HL-60 (cell line): ENCODE data around the gene GLI3.

Experiments
- DNase-seq, 2 experiments: peaks; one replicate each; pipeline ENCODE4 v3.0.0-alpha.2; 2010 to 2020; ENCODE audit warnings: low read depth in 1 of 2, low spot score in 1 of 2
- H3K27ac ChIP-seq: fragments of 250-450 bp; sonication (Bioruptor Pico); replicated peaks from 2 replicates; pipeline ENCODE4 v1.5.1; 2020; ENCODE audit warnings: mild to moderate bottlenecking, moderate library complexity
- H3K27me3 ChIP-seq: fragments of 250-450 bp; sonication (Bioruptor Pico); 2 replicates; pipeline ENCODE4 v1.5.1; 2021; ENCODE audit warnings: mild to moderate bottlenecking, moderate library complexity; ENCODE audit not compliant: insufficient read depth, poor library complexity, severe bottlenecking
- H3K4me3 ChIP-seq: replicated peaks from 2 replicates; pipeline ENCODE4 v1.5.1; 2011; ENCODE audit warnings: mild to moderate bottlenecking, control low read depth, low read length; ENCODE audit not compliant: insufficient read depth
- GABPA ChIP-seq: IDR thresholded peaks from 2 replicates; pipeline ENCODE4 v1.6.1; 2012; ENCODE audit warnings: low read depth
- POLR2AphosphoS5 ChIP-seq: IDR thresholded peaks from 2 replicates; pipeline ENCODE4 v1.6.1; 2012; ENCODE audit warnings: low read depth
- REST ChIP-seq: IDR thresholded peaks from 2 replicates; pipeline ENCODE4 v1.6.1; 2012; ENCODE audit warnings: low read depth; ENCODE audit not compliant: insufficient replicate concordance
- SPI1 ChIP-seq: IDR thresholded peaks from 2 replicates; pipeline ENCODE4 v1.6.1; 2012; ENCODE audit warnings: low read depth, mild to moderate bottlenecking, borderline replicate concordance
- TF ChIP-seq, protein P1 (sequence below): IDR thresholded peaks from one replicate; pipeline ENCODE4 v1.5.1; 2011; ENCODE audit warnings: low read length, control low read depth, inconsistent platforms; ENCODE audit not compliant: insufficient read depth

GLI3 gene

DNA sequence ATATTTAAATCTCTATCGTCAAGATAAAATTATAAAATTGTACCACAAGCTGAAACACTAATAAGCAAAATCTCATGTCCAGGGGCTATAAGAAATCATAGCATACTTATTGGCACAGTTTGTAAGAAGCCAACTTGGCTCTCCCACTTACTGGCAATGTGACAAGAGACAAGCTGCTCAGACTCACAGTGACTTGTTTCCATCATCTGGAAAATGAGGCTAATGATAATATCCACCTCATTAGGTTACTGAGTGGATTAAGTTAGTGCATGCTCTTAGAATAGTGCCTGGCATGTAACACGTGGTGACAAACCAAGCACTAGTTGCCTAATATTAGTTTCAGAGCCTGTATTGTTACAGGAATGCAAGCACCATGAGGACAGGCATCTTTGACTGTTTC is 234.4 kb downstream of the GLI3 start:
- no peak for DNase-seq
- Histone ChIP-seq H3K4me3 (no peak overlapping the region), H3K27ac (no peak overlapping the region), H3K27me3 (peaks cover 9% of the 10 kb centered on the region)
- no peak for TF ChIP-seq SPI1
- TF ChIP-seq REST, result no peak
- TF ChIP-seq GABPA, result no peak
- TF ChIP-seq, protein P1, sequence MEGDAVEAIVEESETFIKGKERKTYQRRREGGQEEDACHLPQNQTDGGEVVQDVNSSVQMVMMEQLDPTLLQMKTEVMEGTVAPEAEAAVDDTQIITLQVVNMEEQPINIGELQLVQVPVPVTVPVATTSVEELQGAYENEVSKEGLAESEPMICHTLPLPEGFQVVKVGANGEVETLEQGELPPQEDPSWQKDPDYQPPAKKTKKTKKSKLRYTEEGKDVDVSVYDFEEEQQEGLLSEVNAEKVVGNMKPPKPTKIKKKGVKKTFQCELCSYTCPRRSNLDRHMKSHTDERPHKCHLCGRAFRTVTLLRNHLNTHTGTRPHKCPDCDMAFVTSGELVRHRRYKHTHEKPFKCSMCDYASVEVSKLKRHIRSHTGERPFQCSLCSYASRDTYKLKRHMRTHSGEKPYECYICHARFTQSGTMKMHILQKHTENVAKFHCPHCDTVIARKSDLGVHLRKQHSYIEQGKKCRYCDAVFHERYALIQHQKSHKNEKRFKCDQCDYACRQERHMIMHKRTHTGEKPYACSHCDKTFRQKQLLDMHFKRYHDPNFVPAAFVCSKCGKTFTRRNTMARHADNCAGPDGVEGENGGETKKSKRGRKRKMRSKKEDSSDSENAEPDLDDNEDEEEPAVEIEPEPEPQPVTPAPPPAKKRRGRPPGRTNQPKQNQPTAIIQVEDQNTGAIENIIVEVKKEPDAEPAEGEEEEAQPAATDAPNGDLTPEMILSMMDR, result no peak
- no peak for TF ChIP-seq POLR2AphosphoS5

DNA sequence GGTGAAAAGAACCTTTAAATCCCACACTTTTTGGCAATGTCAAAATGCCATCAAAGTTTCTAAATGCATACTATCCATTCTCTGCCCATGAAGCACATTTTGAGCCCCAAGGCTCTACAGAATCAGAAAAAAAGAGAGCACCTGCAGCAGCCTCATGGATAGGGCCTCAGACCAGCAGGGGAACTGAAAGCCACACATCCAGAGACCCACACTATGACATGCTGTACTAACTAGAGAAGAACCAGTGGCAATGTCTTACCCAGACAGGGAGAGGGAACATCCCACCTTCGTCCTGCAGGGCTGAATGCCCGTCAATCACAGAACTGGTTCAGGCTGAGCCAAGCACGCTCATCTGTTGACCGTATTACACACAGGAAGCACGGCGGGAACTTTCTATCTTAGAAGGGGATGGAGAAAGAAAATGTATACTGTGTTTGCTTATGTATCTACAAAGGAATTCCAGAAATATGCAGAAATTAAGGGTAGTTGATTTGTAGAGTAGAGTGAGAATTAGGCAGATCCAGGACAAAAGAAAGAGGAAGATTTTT is 237.2 kb downstream of the GLI3 start:
- DNase-seq, result no peak
- Histone ChIP-seq H3K27me3 (peaks cover 9% of the 10 kb centered on the region), H3K4me3 (no peak overlapping the region), H3K27ac (no peak overlapping the region)
- TF ChIP-seq, protein P1, result no peak
- no peak for TF ChIP-seq REST
- no peak for TF ChIP-seq GABPA
- TF ChIP-seq SPI1, result no peak
- TF ChIP-seq POLR2AphosphoS5, result no peak

DNA sequence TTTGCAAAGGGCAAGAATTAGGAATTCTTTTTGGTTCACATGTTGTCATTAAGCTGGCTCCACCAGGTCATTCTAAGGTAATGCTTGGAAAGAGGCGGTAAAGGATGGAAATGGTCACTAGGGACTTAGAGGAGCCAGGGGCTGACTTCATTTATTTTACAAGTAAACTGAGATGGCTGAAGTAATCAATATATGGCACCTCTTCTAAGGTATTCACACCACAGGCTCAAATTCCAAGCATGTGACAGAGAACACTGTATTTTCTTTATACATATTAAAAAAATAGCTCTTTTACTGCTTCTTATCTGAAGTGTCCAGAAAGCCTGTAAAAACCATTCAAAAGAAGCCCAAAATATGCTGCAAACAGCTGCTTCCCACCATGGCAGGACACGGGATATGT is 239.0 kb downstream of the GLI3 start:
- no peak for DNase-seq
- TF ChIP-seq POLR2AphosphoS5 (no peak), REST (no peak), GABPA (no peak), SPI1 (no peak)
- TF ChIP-seq, protein P1, result no peak
- peaks cover 2% of the 10 kb centered on the region for H3K27me3 ChIP-seq
- H3K27ac ChIP-seq, result no peak overlapping the region
- no peak overlapping the region for H3K4me3 ChIP-seq
